GM18508 (cell line): ENCODE results near the gene NANOS1.

Experiments used
- ATAC-seq: cut with Tn5 transposase; IDR thresholded peaks from one replicate; pipeline ENCODE4 v1.9.1; 2021; ENCODE audit warnings: moderate number of reproducible peaks; ENCODE audit not compliant: insufficient read depth, unreplicated experiment

NANOS1 gene

GRCh38 chr10:119055472-119055871 is 26.0 kb downstream of the NANOS1 start:
- ATAC-seq = no peak

- ATAC-seq = no peak
These were observed 28.5 kb downstream of the NANOS1 start for GRCh38 chr10:119058010-119058409.

GRCh38 chr10:119059557-119059956 is 30.0 kb downstream of the NANOS1 start:
- ATAC-seq = no peak

- no peak for ATAC-seq
These were observed 30.6 kb downstream of the NANOS1 start for GRCh38 chr10:119060107-119060506.

GRCh38 chr10:119061352-119061751 is 31.8 kb downstream of the NANOS1 start:
- ATAC-seq = no peak

DNA sequence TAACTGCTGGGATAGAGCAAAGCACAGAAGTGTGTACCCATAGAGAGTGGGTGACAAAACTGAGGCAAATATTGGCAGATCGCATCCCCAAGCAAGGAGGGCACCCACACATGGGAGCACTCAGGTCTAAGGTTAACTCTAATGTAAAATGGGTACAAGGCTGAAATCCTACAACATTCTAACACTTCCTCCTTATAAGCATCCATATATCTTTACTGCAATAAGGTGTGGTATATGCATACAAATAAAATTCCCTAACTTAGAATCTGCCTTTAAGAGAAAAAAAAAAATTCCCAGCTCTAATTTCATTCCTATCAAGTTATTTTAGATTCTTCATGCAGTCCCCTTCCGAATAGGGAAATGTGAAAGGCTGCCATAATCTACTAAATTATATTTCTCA is 32.4 kb downstream of the NANOS1 start:
- ATAC-seq = no peak

GRCh38 chr10:119070395-119071165 is 41.1 kb downstream of the NANOS1 start:
- ATAC-seq = no peak

DNA sequence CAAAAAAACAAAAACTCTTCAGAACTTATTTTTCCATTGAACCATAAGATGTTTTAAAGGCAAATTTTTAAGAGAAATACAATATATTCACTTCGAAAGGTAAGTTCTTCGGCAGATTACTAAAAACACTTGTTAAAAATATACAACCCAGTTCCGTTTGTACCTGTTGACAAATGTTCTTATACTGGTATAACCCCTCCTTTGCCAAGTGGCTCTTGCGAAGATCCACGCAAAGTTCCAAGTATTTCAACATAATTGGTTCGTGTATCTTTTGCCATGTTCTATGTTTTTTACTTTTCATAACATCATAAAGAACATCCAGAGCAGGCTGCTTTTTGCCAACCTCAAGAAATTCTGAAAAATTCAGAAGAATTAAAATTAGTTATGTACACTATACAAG is 44.1 kb downstream of the NANOS1 start:
- no peak for ATAC-seq

- ATAC-seq = no peak
These were observed 49.1 kb downstream of the NANOS1 start for GRCh38 chr10:119078422-119079179.

DNA sequence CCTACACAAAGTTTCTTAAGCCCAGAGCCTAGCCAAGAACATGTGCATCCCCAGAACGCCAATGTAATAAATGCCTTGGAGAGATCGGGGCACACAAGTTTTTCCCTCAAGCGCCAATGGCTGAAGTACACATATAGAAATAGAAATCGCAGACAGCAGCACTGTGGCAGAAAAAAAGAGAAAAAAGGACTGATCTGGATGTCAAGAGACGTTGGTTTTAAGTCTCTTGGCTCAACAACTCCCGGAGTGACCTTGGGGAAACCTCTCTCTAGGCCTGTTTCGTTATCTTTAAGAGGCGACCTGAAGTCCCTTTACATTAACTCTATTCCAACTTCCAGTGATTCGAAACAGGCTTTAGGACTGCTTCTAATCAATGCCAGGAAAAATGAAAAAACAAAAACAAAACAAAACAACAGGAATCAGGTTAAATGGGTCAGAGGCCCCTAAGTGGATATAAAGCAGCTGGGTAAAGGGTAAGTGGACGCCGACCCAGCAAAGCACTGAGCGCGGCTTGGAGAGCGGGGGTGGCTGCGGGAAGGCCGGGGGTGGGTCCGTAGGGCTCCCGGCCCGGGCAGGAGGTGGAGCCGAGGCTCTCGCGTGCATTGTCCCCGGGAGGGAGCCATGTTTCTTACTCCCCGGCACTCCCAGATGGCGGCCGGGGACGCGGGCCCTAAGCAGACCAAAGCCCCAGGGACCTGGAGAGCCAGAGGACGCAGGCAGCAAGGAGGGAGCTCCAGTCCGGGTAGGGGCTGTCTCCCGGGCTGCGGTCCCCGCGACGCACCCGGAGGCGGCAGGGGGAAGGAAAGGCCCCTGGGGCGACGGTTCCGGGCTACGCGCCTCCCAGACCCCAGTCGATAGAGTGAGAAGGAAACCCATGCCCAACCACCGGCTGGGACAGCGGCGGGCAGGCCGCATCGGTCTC is 50.3 kb downstream of the NANOS1 start:
- ATAC-seq = peak; percentile 24

- peak; percentile 73 for ATAC-seq
These were observed 51.2 kb downstream of the NANOS1 start, which contains the start of gene EIF3A for GRCh38 chr10:119080521-119081259. Gene EIF3A, minus strand, starts transcription at chr10:119080817. Its CDS starts 141 bp downstream, at chr10:119080676.
